Activated naive CD8-positive, alpha-beta T cell treated with anti-CD3 and anti-CD28 coated beads, Interleukin-2, amount 10 ng/mL, durations not matched to agents 7 days and 5 days (primary cell): ENCODE data around the gene FBXO38. TPM values are rescaled to one million over a fixed set of nuclear protein-coding genes. Genes with fewer than 3 reads are reported as not detected.

Experiments used
- ATAC-seq: fragments of 150-1000 bp; cut with Tn5 transposase; one replicate; pipeline ENCODE4 v1.10.0; 2021; ENCODE audit warnings: low read depth, moderate library complexity
- POLR2A ChIA-PET: fragments of 350-600 bp; sonication (Branson Sonifier 250); formaldehyde crosslinking; loops from one replicate; lab custom pipeline; 2021; ENCODE audit warnings: antibody characterized with exemption; lab: Charles Lee
- DNase-seq: peaks from one replicate; pipeline ENCODE4 v3.0.0; 2021
- H3K27ac Mint-ChIP-seq: one replicate; pipeline ENCODE4 v1.8.0; 2022; ENCODE audit warnings: mild to moderate bottlenecking, mixed read lengths
- H3K27me3 Mint-ChIP-seq: one replicate; pipeline ENCODE4 v1.8.0; 2022; ENCODE audit warnings: mild to moderate bottlenecking, moderate library complexity, mixed read lengths
- H3K36me3 Mint-ChIP-seq: one replicate; pipeline ENCODE4 v1.8.0; 2021; ENCODE audit warnings: mild to moderate bottlenecking, mixed read lengths
- H3K4me1 Mint-ChIP-seq: one replicate; pipeline ENCODE4 v1.8.0; 2021; ENCODE audit warnings: mixed read lengths
- H3K4me3 Mint-ChIP-seq: one replicate; pipeline ENCODE4 v1.8.0; 2022; ENCODE audit warnings: mild to moderate bottlenecking, moderate library complexity, mixed read lengths
- H3K9me3 Mint-ChIP-seq: one replicate; pipeline ENCODE4 v1.8.0; 2021; ENCODE audit warnings: mixed read lengths
- total RNA-seq, 2 experiments: library from RNA; stranded (reverse); gene quantifications; one replicate each; pipeline ENCODE4 v1.2.3, GENCODE V29; 2021

The FBXO38 gene
- 10 to 100 TPM; 60.5 to 65.8 TPM for total RNA-seq

DNA sequence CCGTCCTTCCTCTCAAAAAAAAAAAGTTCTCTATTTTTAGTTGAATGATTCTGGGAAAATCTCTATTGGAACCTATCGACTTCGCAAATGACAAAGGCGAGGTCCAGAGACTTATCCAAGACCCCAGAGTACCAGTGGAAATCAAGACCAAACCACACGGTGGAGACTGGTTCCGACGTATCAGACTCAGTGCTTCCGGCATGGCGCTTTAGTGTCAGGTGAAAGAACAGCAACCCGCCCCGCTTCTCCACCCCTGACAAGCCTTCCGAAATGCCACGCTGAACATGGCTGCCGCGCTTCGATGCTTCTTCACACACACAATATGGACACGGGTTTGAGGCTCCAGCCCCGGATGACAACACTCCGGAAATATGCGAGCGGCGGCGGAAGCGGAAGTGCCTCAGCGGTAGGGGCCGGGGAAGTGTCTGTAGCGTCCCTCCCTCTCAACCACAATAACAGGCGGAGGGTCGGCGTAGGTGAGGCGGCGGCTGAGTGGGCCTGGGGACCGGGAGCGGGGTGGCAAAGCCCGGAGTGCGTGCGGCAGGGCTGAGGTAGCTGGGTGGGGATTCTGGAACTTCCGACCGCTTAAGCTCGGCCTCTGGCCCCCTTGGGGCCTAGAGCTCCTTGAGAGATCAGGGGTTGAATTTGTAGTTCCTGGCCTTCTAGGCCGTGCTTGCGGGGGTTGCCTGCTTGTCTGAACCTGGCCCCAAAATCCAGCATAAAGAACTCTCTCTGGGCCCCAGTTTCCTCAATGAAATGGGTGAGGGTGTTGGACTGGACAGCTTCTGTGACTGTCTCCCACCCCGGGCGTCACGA, at the start of gene FBXO38:
FBXO38 (plus strand) TSS at position 395 of the 816 bp plus-strand sequence. CDS start 10,819 bp downstream, outside the sequence.
- POLR2A ChIA-PET = no interaction called here
- Mint-ChIP-seq H3K36me3 (peaks cover 19% of the 10 kb centered on the region), H3K4me1 (peaks cover 49% of the 10 kb centered on the region), H3K4me3 (peak within 1 kb of the TSS; percentile 98), H3K9me3 (peaks cover 5% of the 10 kb centered on the region), H3K27me3 (no peaks in the 10 kb centered on the region), H3K27ac (peak within 1 kb of the TSS; percentile 96)
- ATAC-seq = peak; percentile 98
- peak; percentile 92 for DNase-seq

DNA sequence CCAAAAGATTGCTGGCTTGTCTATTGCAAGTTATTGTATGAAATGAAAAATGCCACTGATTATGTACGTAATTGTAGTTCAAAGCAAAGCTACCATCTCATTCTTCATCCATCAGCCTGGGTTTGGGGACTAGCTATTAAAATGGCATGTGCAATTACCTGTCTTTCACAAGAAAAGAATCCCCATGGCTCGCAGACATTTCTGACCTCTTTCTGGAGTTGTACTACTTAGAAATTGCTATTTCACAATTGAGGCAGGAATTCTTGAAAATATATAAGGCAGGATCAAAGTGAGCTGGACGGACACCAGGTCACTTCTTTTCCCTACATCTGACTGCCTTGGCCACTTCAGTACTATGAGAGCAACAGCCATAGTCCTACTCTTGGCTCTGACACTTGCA, 48.5 kb upstream of the FBXO38 start, which contains the start of gene SPINK9:
SPINK9 (plus strand) TSS at position 301 of the 400 bp plus-strand sequence; CDS start at position 356, 55 bp downstream.
- no peaks in the 10 kb centered on the region for H3K36me3 Mint-ChIP-seq
- POLR2A ChIA-PET = no interaction called here
- no peak within 1 kb of the TSS for H3K4me3 Mint-ChIP-seq
- H3K9me3 Mint-ChIP-seq = no peaks in the 10 kb centered on the region
- H3K27ac Mint-ChIP-seq = no peak within 1 kb of the TSS
- H3K27me3 Mint-ChIP-seq = peaks cover 2% of the 10 kb centered on the region
- H3K4me1 Mint-ChIP-seq = no peaks in the 10 kb centered on the region
- ATAC-seq = no peak
- no peak for DNase-seq

GRCh38 chr5:148336704-148337435, 46.9 kb upstream of the FBXO38 start:
- H3K36me3 Mint-ChIP-seq = no peaks in the 10 kb centered on the region
- ATAC-seq (no peak), DNase-seq (no peak)
- H3K4me3 Mint-ChIP-seq = no peak overlapping the region
- H3K4me1 Mint-ChIP-seq = no peaks in the 10 kb centered on the region
- H3K27ac Mint-ChIP-seq = no peak overlapping the region
- peaks cover 2% of the 10 kb centered on the region for H3K27me3 Mint-ChIP-seq
- no peaks in the 10 kb centered on the region for H3K9me3 Mint-ChIP-seq
- POLR2A ChIA-PET = no interaction called here

GRCh38 chr5:148342371-148343045, 41.2 kb upstream of the FBXO38 start:
- Mint-ChIP-seq H3K27ac (no peak overlapping the region), H3K36me3 (no peaks in the 10 kb centered on the region), H3K9me3 (no peaks in the 10 kb centered on the region), H3K4me3 (no peak overlapping the region), H3K4me1 (peaks cover 2% of the 10 kb centered on the region), H3K27me3 (no peaks in the 10 kb centered on the region)
- no peak for DNase-seq
- POLR2A ChIA-PET = no interaction called here
- ATAC-seq = no peak

DNA sequence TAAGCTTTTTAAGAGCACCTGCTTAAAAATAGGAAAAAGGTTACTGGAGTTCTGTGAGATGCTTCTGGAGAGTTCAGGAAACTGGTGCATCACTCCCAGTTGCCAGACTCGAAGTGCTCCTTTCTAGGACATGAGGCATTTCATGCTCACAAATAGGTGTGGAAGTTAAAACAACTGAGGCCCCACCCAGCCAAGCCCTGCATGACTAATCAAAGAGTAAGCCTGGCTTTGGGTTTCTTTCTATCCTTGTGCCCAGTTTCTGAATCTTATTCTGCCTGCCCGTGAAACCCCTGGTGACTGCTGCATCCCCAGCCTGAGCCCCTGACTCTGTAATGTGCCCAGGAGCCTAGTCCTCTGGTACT, 40.7 kb upstream of the FBXO38 start:
- Mint-ChIP-seq H3K27me3 (no peaks in the 10 kb centered on the region), H3K27ac (no peak overlapping the region), H3K4me3 (no peak overlapping the region), H3K36me3 (no peaks in the 10 kb centered on the region), H3K4me1 (peaks cover 2% of the 10 kb centered on the region), H3K9me3 (no peaks in the 10 kb centered on the region)
- POLR2A ChIA-PET = no interaction called here
- no peak for DNase-seq
- ATAC-seq = no peak

- Mint-ChIP-seq H3K27me3 (no peaks in the 10 kb centered on the region), H3K4me1 (peaks cover 2% of the 10 kb centered on the region), H3K9me3 (no peaks in the 10 kb centered on the region), H3K4me3 (no peak overlapping the region), H3K36me3 (no peaks in the 10 kb centered on the region), H3K27ac (no peak overlapping the region)
- DNase-seq = no peak
- no peak for ATAC-seq
- POLR2A ChIA-PET = no interaction called here
Observed at GRCh38 chr5:148343603-148344487, 39.9 kb upstream of the FBXO38 start.

GRCh38 chr5:148347706-148348105, 36.1 kb upstream of the FBXO38 start:
- Mint-ChIP-seq H3K36me3 (peaks cover 1% of the 10 kb centered on the region), H3K4me3 (no peak overlapping the region), H3K9me3 (no peaks in the 10 kb centered on the region), H3K27ac (no peak overlapping the region), H3K27me3 (no peaks in the 10 kb centered on the region), H3K4me1 (peaks cover 2% of the 10 kb centered on the region)
- no peak for DNase-seq
- POLR2A ChIA-PET = no interaction called here
- no peak for ATAC-seq

GRCh38 chr5:148352696-148353095, 31.1 kb upstream of the FBXO38 start:
- no peak for DNase-seq
- POLR2A ChIA-PET = no interaction called here
- Mint-ChIP-seq H3K4me1 (no peaks in the 10 kb centered on the region), H3K36me3 (peaks cover 1% of the 10 kb centered on the region), H3K27me3 (no peaks in the 10 kb centered on the region), H3K27ac (no peak overlapping the region), H3K4me3 (no peak overlapping the region), H3K9me3 (no peaks in the 10 kb centered on the region)
- no peak for ATAC-seq

DNA sequence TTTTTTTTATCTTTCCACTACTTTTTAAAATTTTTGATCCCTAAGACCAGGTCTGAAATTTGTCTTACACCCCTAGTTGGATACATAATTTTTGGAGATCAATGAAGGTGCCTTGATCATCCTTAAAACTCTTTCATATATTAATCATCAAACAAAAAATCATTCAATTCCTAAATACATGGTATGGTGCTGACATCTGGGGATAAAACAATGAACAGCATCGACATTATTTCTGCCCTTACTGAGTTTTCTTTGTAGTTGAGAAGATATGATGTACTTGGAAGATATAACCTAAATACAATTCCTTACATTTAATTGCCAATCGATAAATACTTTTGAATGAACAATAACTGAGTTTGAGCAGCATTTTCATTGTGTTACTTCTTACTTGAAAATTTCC, 30.1 kb upstream of the FBXO38 start:
- H3K9me3 Mint-ChIP-seq = no peaks in the 10 kb centered on the region
- no peak for DNase-seq
- H3K36me3 Mint-ChIP-seq = peaks cover 1% of the 10 kb centered on the region
- H3K4me1 Mint-ChIP-seq = no peaks in the 10 kb centered on the region
- no peaks in the 10 kb centered on the region for H3K27me3 Mint-ChIP-seq
- H3K27ac Mint-ChIP-seq = no peak overlapping the region
- H3K4me3 Mint-ChIP-seq = no peak overlapping the region
- no peak for ATAC-seq
- POLR2A ChIA-PET = no interaction called here

- DNase-seq (no peak), ATAC-seq (no peak)
- H3K4me3 Mint-ChIP-seq = no peak overlapping the region
- peaks cover 3% of the 10 kb centered on the region for H3K27me3 Mint-ChIP-seq
- no peak overlapping the region for H3K27ac Mint-ChIP-seq
- H3K36me3 Mint-ChIP-seq = no peaks in the 10 kb centered on the region
- no peaks in the 10 kb centered on the region for H3K4me1 Mint-ChIP-seq
- H3K9me3 Mint-ChIP-seq = peaks cover 8% of the 10 kb centered on the region
- POLR2A ChIA-PET = no interaction called here
Observed at GRCh38 chr5:148364343-148364742, 19.4 kb upstream of the FBXO38 start.

DNA sequence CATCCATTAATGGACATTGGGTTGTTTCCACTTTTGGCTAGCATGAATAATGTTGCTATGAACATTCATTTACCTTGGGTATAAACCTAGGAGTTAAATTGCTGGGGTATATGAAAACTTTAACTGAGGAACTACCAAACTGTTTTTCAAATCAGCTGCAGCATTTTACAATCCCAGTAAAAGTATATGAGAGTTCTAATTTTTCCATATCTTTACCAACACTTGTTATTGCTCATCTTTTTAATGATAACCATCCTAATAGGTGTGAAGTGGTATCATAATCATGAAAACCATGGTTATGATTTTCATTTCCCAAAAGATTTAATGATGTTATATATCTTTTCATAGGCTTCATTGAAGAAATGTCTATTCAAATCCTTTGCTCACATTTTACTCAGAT, 15.5 kb upstream of the FBXO38 start:
- ATAC-seq (no peak), DNase-seq (no peak)
- no peak overlapping the region for H3K4me3 Mint-ChIP-seq
- H3K4me1 Mint-ChIP-seq = no peaks in the 10 kb centered on the region
- H3K9me3 Mint-ChIP-seq = peaks cover 6% of the 10 kb centered on the region
- H3K27ac Mint-ChIP-seq = no peak overlapping the region
- no peaks in the 10 kb centered on the region for H3K36me3 Mint-ChIP-seq
- POLR2A ChIA-PET = no interaction called here
- H3K27me3 Mint-ChIP-seq = peaks cover 3% of the 10 kb centered on the region

DNA sequence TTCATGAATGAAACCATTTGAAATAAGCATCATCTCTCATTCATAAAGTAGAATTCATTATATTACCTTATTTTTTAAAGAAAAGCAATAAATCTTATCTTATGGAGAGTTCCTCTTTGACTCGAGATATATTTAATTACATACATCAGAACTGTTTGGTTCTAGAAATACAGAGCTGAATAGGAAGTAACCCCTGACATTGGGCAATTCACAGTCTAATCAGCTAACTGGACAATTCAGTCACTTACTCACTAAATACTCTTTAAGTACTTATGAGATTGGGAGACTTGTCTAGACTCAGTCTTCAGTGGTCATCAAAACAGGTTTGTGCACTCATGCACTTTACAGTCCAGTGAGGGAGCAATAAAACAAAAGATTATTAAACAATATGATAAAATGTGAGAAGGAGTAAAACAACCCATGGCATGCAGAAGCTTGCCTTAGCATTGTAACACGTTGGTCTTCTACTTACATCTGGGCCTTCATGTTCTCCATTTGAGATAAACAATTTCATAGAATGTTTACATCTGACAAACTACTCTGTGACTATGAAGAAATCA, 11.5 kb upstream of the FBXO38 start:
- Mint-ChIP-seq H3K36me3 (no peaks in the 10 kb centered on the region), H3K27me3 (no peaks in the 10 kb centered on the region), H3K4me3 (no peak overlapping the region), H3K27ac (no peak overlapping the region), H3K4me1 (peaks cover 3% of the 10 kb centered on the region), H3K9me3 (peaks cover 6% of the 10 kb centered on the region)
- DNase-seq = no peak
- no peak for ATAC-seq
- POLR2A ChIA-PET = no interaction called here
